Smooth muscle cell of the brain vasculature (primary cell): ENCODE data around the gene COL11A1.
A peak's percentile ranks its signal among the peaks of the same experiment; 100 is the strongest.
"Not testable (repeated sequence)": the region's sequence is repeated elsewhere in the genome, so short reads cannot be mapped to it uniquely, and the experiment has no call there.

ENCODE experiments used
- DNase-seq: peaks from one replicate; pipeline ENCODE4 v3.0.0-alpha.2; 2012; ENCODE audit warnings: low read depth, low spot score

Gene COL11A1

GRCh38 chr1:103084181-103084580, 24.1 kb downstream of the COL11A1 start:
- no peak for DNase-seq

- no peak for DNase-seq
Observed at GRCh38 chr1:103075316-103076000, 32.9 kb downstream of the COL11A1 start.

GRCh38 chr1:103074224-103074623, 34.1 kb downstream of the COL11A1 start:
- DNase-seq: no peak

- DNase-seq: no peak
Observed at GRCh38 chr1:103069201-103069600, 39.1 kb downstream of the COL11A1 start.

- peak; percentile 26 for DNase-seq
Observed at GRCh38 chr1:103063921-103064320, 44.4 kb downstream of the COL11A1 start.

GRCh38 chr1:103058391-103058790, 49.9 kb downstream of the COL11A1 start:
- no peak for DNase-seq

- DNase-seq: peak; percentile 54
Observed at GRCh38 chr1:103056423-103056822, 51.9 kb downstream of the COL11A1 start.

- DNase-seq: not testable (repeated sequence)
Observed at GRCh38 chr1:103028110-103028509, 80.2 kb downstream of the COL11A1 start.

- DNase-seq: no peak
Observed at GRCh38 chr1:103025858-103026409, 82.4 kb downstream of the COL11A1 start.

- no peak for DNase-seq
Observed at GRCh38 chr1:103024051-103024450, 84.3 kb downstream of the COL11A1 start.

- DNase-seq: no peak
Observed at GRCh38 chr1:103002005-103002404, 106.3 kb downstream of the COL11A1 start.

- DNase-seq: no peak
Observed at GRCh38 chr1:102978874-102979273, 129.4 kb downstream of the COL11A1 start.

- no peak for DNase-seq
Observed at GRCh38 chr1:102977292-102977691, 131.0 kb downstream of the COL11A1 start.

GRCh38 chr1:102970496-102971078, 137.7 kb downstream of the COL11A1 start:
- DNase-seq: peak; percentile 18

GRCh38 chr1:102967786-102968185, 140.5 kb downstream of the COL11A1 start:
- DNase-seq: no peak

- no peak for DNase-seq
Observed at GRCh38 chr1:102961549-102961948, 146.8 kb downstream of the COL11A1 start.

- no peak for DNase-seq
Observed at GRCh38 chr1:102954576-102954975, 153.7 kb downstream of the COL11A1 start.

GRCh38 chr1:102952400-102952799, 155.9 kb downstream of the COL11A1 start:
- no peak for DNase-seq

GRCh38 chr1:102942324-102942723, 166.0 kb downstream of the COL11A1 start:
- no peak for DNase-seq

GRCh38 chr1:102941366-102941947, 166.9 kb downstream of the COL11A1 start:
- DNase-seq: no peak

- no peak for DNase-seq
Observed at GRCh38 chr1:102937401-102937800, 170.9 kb downstream of the COL11A1 start.

GRCh38 chr1:102933362-102933761, 175.0 kb downstream of the COL11A1 start:
- not testable (repeated sequence) for DNase-seq

- DNase-seq: peak; percentile 3
Observed at GRCh38 chr1:102919659-102920058, 188.7 kb downstream of the COL11A1 start.
